Activated CD4-positive, CD25-positive, alpha-beta regulatory T cell treated with anti-CD3 and anti-CD28 coated beads, Interleukin-2, amount 50 U/mL, for 24 hours (primary cell): Measurements from ENCODE around the gene CORO7.

Experiments used
- ATAC-seq, 2 donors: fragments of 150-1000 bp; cut with Tn5 transposase; one replicate each; pipeline ENCODE4 v1.10.0; 2021; ENCODE audit warnings: mild to moderate bottlenecking in 1 of 2, moderate library complexity in 1 of 2

Gene CORO7

DNA sequence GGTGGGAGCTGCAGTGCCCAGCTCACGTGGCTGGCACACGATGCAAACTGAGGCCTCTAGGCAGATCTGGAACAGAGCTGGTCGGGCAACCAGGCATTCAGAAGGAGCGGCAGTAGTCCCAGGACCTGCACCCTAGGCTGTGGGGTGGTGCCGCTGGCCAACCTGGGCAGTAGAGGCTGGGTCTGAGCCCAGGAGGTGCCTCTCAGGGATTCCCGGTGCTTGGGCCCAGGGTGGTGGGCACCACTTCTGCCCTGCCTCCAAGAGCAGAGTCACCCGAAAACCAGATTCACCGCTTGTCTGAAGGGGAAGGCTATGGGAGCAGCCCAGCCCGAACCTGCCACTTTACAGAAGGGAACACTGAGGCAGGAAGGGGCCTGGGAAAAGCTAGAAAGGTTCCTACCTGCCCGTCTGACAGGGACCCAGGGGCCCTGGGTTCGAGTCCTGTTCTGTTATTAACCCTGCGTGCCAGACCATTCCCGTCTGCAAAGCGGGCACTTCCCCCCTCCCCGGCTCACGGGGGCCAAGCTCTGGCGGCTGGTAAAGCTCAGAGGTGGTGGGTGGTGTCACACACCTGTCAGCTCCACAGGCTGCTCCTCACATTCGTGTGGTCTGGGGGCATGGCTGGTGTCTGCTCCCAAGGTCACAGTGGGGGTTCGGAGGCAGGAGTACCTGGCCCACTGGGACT is 83.6 kb downstream of the CORO7 start:
- no peak for ATAC-seq

- no peak for ATAC-seq
These were observed 84.3 kb downstream of the CORO7 start for GRCh38 chr16:4332083-4332482.

DNA sequence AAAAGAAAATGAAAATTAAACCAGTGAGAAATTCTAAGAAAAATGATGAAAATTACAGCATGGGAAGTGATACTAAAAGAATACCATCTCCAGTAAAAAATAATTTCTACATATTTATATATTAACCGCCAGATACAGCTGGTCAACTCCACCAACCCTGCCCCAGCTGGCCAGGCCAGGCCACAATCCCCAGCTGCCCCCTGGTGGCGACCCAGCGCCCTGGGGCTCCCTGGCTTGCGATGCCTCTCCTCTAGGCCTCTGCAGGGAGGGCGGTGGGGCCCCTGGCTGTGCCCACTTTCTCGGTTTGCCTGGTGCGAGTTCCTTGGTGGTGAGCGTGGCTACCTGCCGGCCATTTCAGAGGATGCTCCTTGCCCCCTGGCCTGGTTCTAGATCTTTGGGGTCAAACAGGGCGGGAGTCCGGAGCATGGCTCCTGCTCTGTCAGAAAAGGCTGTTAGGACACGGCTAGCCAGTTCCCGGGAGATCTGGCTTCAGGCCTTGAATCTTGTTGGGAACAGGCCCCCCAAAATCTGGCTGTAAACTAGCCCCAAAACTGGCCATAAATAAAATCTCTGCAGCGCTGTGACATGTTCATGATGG is 86.0 kb downstream of the CORO7 start:
- peak; percentile 71 to 75 for ATAC-seq

- ATAC-seq = no peak
These were observed 87.3 kb downstream of the CORO7 start for GRCh38 chr16:4328782-4329775.

DNA sequence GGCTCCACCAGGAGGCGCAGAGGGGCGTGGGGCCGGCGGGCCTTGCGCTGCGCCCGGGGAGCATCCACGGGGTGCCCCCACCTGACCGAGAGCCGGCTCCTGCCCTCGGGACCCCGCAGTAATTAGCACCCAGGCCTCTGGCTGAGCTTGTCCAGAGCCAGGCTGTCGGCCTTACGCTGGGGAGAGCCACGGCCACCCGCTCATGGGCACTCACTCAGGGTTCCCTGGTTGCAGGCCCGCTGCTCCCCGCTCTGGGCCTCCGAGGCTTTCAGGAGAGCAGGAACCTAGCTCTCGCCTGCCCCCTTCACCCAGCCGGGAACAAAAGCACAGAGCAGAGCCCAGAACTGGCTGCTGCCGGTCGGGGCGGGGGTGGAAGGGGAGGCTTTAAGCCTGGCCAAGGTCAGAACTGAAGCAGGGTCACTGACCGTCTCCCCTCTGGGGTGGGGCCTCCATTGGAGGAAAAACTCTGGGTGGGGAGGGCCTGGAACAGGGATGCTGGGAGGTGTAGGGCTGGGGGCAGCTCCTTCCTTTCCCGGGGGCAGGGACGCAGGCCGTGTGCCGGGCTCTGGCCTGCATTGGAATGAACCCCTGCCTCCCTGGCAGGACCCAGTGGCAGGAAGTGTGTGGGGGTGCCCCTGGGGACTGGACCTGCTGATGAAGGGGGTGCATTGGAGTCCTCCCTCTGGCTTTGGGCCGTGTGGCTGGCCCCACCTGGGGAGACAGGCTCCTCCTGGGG is 88.2 kb downstream of the CORO7 start:
- peak; percentile 69 to 70 for ATAC-seq

- peak; percentile 7 to 22 for ATAC-seq
These were observed 88.9 kb downstream of the CORO7 start for GRCh38 chr16:4327386-4328045.

- no peak for ATAC-seq
These were observed 91.1 kb downstream of the CORO7 start for GRCh38 chr16:4325253-4325758.

GRCh38 chr16:4324492-4325252 is 91.7 kb downstream of the CORO7 start:
- no peak for ATAC-seq

DNA sequence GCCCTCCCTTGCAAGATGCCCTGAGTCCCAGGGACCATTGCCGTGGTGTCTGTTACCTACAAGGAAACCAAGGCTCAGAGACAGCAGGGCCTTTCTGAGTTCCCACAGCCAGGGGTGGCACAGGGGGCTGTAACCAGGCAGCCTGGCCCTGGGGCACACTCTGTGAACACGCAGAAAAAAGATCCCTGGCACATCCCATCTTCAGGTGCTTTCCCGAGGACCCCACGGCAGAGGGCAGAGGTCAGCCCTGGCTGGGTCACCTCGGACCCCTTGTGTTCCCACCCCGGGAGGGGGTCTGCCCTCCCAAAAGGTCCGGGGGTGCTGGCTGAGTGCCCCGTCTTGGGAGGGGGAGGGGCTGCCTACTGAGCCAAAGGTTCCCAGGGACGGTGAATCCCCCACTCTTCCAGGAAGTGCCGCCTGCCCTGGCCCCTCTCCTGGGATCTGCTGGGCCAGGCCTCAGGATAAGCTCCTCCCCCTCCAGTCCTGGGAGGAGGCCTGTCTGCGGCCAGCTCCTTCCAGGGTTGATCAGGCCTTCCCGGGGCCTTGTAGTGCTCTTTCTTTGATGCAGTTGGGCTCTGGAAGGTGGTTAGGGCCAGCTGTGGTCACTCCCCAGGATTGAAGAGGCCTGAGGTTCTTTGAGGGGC is 92.4 kb downstream of the CORO7 start:
- no peak for ATAC-seq

DNA sequence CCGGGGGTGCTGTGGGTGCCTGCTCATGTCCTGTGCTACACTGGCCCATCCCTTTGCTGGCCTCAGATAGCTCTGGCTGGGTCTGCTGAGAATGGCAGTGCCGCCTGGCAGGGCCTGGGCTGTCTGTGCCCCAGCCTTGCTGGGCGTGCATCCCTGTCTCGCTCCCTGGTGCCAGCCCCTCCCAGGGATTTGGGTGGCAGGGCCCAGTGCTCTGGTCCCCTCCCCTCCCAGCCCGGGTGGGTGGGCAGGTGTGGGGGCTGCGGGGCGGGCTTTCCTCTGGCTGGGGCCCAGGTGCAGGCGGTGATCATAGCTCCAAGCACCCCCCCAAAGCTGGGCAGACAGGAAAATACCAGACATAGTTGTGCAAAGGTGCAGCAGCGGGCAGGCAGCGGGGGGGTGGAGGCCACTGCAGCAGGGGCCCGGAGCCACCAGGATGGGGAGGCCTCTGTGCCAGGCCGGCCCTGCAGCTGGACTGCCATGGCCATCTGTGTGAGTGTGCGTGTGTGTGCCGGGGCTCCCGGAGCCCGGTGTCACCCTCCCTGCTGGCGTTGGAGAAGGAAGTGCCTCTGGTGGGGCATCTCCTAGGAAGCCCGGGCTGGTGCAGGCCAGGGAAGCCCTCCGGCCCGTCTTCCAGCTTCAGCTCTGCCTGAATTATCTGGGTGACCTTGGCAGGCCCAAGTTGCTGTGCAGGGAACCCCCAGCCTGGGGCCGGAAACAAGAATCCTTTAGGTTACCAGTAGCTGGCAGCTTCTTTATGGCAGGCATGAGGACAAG is 93.1 kb downstream of the CORO7 start:
- ATAC-seq = no peak

DNA sequence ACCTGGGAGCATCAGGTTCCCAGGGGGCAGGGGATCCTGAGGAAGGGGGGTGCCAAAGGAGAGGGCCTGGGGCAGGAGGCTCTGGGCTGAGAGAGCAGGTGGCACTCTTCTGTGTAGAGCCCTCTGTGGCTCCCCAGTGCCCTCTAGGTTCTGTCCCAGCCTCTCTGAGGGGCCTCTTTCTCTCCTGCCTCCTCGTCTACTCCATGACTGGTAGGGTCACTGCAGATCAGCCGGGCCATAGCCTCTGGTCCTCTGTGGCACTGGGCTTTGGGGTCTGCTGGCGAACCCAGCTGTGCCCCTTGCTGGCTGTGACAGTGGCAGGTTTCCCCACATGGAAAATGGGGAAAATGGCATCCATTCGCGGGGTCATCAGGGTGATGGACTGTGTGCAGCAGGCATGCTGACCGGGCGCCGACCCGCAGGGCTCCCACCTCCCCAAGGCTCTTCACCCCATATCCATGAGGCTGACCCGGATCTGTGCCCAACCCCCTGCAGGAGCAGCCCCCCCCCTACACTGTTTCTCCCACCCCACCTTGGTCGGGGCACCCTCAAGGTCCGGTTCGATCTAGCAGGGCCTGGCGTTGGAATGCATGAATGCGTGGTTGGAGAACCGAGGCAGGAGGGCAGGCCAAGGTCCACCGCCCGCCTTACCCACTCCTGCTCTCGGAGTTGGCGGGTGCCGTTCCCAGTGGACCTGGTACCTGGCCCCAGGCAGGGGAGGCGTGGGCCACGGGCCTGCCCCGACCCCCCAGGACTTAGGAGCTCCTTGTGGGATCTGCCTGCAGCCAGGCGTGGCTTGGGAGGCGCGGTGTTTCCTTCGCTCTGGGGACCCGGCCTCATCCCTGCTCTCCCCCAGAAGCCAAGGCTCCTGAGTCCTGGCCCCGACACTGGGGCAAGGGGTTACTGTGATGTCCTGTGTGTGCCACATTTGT is 94.0 kb downstream of the CORO7 start:
- ATAC-seq = no peak

GRCh38 chr16:4321286-4322120 is 94.9 kb downstream of the CORO7 start:
- ATAC-seq = no peak

GRCh38 chr16:4320571-4321137 is 95.7 kb downstream of the CORO7 start:
- no peak for ATAC-seq

DNA sequence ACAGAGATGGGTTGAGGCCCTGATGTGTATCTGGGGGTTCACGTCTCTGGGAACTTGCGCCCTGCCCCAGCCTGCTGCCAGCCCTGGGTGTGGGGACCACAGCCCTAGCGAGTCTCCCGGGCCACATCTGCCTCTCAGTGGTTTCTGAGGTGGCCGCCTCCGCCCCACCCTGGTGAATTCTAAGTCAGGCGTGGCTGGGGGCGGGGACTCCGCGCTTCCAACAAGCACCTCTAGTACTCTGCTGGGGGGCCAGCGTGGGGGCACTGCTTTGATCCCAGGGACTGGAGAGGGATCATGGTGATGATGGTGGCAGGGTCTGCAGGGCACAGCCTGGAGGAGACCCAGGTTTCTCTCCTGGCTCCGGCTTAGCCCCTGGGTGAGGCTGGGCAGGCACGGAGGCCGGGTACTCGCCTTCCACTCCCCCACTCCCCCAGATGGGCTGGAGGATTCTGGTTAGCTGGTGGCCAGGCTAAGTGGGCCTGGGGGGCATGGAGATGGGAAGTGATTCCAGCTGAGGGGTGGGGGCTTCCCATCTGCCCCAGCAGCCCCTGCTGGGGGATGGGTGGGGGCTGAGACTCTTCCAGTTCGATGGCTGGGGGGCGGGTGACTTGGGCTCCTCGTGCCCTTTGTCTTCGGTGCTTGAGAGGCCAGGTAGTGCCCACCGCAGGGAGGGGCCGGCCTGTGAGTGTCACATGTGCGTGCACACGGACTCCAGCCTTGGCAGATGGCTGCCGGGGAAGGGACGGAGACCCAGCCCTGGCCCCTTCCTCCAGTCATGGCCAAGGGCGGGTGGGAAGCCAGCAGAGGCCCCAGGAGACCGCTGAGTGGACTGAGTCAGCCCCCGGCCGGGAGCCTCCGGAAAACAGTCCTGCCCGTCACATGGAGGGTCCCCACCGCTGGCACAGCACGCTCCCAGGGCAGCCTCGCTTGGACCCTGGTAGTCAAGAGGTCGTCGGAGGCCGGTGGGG is 96.7 kb downstream of the CORO7 start:
- peak; percentile 49 to 67 for ATAC-seq

DNA sequence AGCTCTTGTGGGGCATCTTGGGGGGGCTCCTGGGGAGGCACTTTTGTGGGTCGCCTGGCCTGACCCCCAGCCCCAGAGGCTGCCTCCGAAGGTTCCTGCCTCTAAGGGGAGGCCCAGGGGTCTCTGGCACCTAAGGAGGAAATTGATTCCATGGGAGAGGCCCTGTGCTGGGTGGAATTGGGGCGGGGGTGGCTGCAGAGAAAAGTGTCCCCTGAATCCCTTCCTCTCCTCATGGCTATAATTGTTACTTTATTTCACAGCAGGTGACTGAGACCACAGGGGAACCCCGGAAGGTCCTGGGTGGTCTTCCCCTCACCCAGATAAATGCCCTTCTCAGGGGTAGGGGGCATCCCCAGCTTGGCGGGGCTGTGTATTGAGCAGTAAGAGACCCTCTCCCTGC is 97.4 kb downstream of the CORO7 start:
- ATAC-seq = no peak

- no peak for ATAC-seq
These were observed 97.9 kb downstream of the CORO7 start for GRCh38 chr16:4318451-4318910.
